ENCODE measurements around the gene ZPBP.

DNA sequence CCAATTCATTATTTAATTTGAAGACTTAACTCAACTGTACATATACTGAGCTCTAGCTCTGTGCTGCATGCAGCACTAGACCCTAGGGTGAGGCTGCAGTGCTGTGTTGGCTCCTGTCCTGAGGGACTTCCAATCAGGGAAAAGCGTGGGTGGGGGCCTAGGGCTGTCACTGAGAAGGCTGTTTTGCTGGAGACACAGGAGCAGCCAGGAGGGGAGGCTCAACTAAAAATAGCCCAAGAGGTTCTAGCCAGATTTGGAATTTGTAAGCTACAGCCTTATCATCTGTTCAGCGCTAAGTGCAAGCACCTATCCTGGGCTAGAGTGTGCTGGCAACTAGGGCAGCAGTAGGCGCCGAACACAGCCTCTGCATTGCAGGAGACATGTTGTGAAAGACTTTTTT, 198.5 kb downstream of the ZPBP start:
- TF ChIP-seq CTCF (IDR thresholded peaks at IDR 0.05) (no peak), POLR2AphosphoS5 (IDR thresholded peaks at IDR 0.05) (no peak), POLR2A (IDR thresholded peaks at IDR 0.05) (no peak), EP300 (IDR thresholded peaks at IDR 0.05) (no peak)
